ENCODE results near the gene EMX2. TPM values are rescaled to one million over a fixed set of nuclear protein-coding genes. Genes with fewer than 3 reads are reported as not detected.
"Not testable (repeated sequence)": the region's sequence is repeated elsewhere in the genome, so short reads cannot be mapped to it uniquely, and the experiment has no call there.

EMX2 gene
- total and polyA plus RNA-seq, 4 donors = 0.37 TPM; not detected in 3

DNA sequence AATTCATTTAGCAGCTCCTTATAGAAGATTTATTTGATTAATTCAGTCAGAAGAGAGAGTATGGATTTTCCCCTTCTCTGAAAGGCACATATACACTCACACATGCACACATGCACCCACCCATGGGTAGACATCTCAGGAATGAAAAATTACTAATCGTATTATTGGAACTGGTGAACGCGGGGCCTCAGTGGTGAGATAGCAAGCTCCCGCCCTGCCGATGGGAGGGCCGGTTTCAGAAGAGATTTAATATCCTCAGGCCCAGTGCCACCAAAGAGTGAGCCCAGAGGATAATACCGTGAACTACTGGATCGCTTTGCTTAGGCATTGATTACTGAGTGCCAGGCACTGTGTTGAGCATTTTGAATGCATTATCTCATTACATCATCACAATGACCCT is 38.0 kb upstream of the EMX2 start:
- H3K9me3 ChIP-seq (ENCODE audit: control insufficient read depth in 4 of 4, insufficient read depth in 3 of 4, low read length in 3 of 4) = no peaks in the 10 kb centered on the region
- H3K36me3 ChIP-seq (ENCODE audit: control insufficient read depth in 4 of 4, insufficient read depth in 4 of 4, low read length in 4 of 4) = no peaks in the 10 kb centered on the region
- no peak overlapping the region for H3K9ac ChIP-seq (ENCODE audit: insufficient read depth in 1 of 2, low read length in 2 of 2)
- no peak for ATAC-seq (ENCODE audit: insufficient read depth, low FRiP score)
- no peak overlapping the region for H3K4me3 ChIP-seq
- TF ChIP-seq, protein P1, sequence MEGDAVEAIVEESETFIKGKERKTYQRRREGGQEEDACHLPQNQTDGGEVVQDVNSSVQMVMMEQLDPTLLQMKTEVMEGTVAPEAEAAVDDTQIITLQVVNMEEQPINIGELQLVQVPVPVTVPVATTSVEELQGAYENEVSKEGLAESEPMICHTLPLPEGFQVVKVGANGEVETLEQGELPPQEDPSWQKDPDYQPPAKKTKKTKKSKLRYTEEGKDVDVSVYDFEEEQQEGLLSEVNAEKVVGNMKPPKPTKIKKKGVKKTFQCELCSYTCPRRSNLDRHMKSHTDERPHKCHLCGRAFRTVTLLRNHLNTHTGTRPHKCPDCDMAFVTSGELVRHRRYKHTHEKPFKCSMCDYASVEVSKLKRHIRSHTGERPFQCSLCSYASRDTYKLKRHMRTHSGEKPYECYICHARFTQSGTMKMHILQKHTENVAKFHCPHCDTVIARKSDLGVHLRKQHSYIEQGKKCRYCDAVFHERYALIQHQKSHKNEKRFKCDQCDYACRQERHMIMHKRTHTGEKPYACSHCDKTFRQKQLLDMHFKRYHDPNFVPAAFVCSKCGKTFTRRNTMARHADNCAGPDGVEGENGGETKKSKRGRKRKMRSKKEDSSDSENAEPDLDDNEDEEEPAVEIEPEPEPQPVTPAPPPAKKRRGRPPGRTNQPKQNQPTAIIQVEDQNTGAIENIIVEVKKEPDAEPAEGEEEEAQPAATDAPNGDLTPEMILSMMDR (IDR thresholded peaks at IDR 0.05; ENCODE audit: control extremely low read depth, extremely low read depth) = no peak
- no peak overlapping the region for H3K27ac ChIP-seq (ENCODE audit: low read depth in 1 of 2, low read length in 1 of 2)
- no peak for DNase-seq
- peaks cover 0 to 8% (median 0%) of the 10 kb centered on the region in 3 donors for H3K27me3 ChIP-seq (ENCODE audit: control insufficient read depth in 3 of 3, insufficient read depth in 3 of 3, low read length in 2 of 3)
- H3K4me1 ChIP-seq (ENCODE audit: control insufficient read depth in 5 of 5, insufficient read depth in 5 of 5, low read length in 5 of 5) = peaks cover 0 to 12% (median 0%) of the 10 kb centered on the region in 5 donors
- 92 to 98% methylated on average over 8 of the region's 8 CpGs for WGBS, 2 donors

DNA sequence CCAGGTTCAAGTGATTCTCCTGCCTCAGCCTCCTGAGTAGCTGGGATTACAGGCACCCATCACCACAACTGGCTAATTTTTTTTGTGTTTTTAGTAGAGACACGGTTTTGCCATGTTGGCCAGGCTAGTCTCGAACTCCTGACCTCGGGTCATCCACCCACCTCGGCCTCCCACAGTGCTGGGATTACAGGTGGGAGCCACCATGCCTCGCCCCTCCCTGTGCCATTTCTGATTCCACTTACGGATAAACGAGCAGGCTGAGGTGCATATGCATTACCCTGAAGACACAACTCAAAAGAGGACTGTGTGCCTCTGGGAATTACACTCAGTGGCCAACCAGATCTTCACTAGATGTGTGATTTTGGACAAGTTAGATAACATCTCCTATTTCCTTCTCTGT is 35.5 kb upstream of the EMX2 start:
- H3K4me3 ChIP-seq; H3K9ac ChIP-seq (ENCODE audit: insufficient read depth in 1 of 2, low read length in 2 of 2); H3K9me3 ChIP-seq (ENCODE audit: control insufficient read depth in 4 of 4, insufficient read depth in 3 of 4, low read length in 3 of 4); ATAC-seq (ENCODE audit: insufficient read depth, low FRiP score); H3K27ac ChIP-seq (ENCODE audit: low read depth in 1 of 2, low read length in 1 of 2); H3K27me3 ChIP-seq (ENCODE audit: control insufficient read depth in 3 of 3, insufficient read depth in 3 of 3, low read length in 2 of 3); H3K36me3 ChIP-seq (ENCODE audit: control insufficient read depth in 4 of 4, insufficient read depth in 4 of 4, low read length in 4 of 4); DNase-seq: not testable (repeated sequence)
- peaks cover 0 to 12% (median 0%) of the 10 kb centered on the region in 5 donors for H3K4me1 ChIP-seq (ENCODE audit: control insufficient read depth in 5 of 5, insufficient read depth in 5 of 5, low read length in 5 of 5)
- WGBS, 2 donors = 86 to 90% methylated on average over 7 of the region's 7 CpGs

DNA sequence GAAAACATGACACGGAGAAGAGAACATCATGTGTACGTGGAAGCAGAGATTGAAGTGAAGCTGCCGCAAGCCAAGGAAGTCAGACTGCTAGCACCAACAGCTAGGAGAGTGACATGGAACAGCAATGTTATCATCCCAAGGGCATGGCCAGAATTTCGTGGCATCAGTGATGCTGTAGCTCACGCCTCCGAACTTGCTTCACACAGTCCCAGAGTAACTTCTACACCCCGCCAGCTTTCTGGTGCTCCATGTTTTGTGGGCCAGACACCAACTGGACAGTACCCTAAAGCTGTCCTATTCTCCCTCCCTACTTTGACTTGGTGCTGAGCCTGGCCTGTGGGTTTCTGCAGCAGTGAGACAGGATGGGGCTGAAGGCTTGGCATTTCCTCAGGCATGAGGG is 33.0 kb upstream of the EMX2 start:
- TF ChIP-seq, protein P1 (IDR thresholded peaks at IDR 0.05; ENCODE audit: control extremely low read depth, extremely low read depth) = no peak
- Histone ChIP-seq H3K27me3 (ENCODE audit: control insufficient read depth in 3 of 3, insufficient read depth in 3 of 3, low read length in 2 of 3) (peaks cover 0 to 11% (median 0%) of the 10 kb centered on the region in 3 donors), H3K36me3 (ENCODE audit: control insufficient read depth in 4 of 4, insufficient read depth in 4 of 4, low read length in 4 of 4) (no peaks in the 10 kb centered on the region), H3K4me1 (ENCODE audit: control insufficient read depth in 5 of 5, insufficient read depth in 5 of 5, low read length in 5 of 5) (no peaks in the 10 kb centered on the region), H3K9me3 (ENCODE audit: control insufficient read depth in 4 of 4, insufficient read depth in 3 of 4, low read length in 3 of 4) (peaks cover 0 to 2% (median 0%) of the 10 kb centered on the region in 4 donors), H3K9ac (ENCODE audit: insufficient read depth in 1 of 2, low read length in 2 of 2) (no peak overlapping the region), H3K4me3 (no peak overlapping the region), H3K27ac (ENCODE audit: low read depth in 1 of 2, low read length in 1 of 2) (no peak overlapping the region)
- DNase-seq = no peak
- ATAC-seq (ENCODE audit: insufficient read depth, low FRiP score) = no peak
- 89 to 94% methylated on average over 7 of the region's 7 CpGs for WGBS, 2 donors

DNA sequence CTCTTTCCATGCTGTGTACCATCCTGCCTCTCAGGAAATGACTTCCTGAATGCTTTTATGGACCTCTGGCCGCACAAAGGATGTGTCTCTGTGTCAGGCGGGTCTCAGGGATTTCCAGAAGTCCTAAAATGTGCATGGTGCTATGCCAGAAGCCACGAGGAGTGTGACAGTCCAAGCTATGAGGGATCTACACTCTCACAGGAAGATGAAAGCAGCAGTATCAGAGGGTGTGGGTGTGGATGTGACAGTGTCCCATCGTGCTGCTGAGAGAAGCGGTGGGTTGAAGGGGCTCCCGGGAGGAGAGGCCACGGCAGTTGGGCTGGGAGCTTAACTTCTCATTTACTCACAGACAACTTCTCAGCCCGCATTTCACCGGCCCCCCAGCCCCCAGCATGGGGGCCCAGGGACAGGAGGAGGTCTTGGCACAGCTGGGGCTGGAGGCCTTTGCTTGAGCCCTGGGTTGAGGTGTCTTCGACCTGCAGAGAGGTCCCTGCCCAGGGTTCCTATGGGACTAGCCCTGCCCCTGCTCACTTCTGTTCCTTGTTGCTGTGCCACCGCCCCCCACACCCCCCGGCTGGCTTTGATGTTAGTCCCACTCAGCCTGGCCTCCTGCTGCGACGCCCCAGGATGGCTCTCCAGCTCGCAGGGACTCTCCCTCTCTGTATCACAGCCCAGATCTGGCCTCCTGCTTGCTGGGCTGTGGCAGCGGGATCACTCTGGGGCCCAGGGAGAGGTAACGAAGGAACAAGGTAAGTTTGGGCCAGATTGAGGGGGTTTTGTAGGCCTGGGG is 30.8 kb upstream of the EMX2 start:
- TF ChIP-seq, protein P1 (IDR thresholded peaks at IDR 0.05; ENCODE audit: control extremely low read depth, extremely low read depth) = no peak
- Histone ChIP-seq H3K27me3 (ENCODE audit: control insufficient read depth in 3 of 3, insufficient read depth in 3 of 3, low read length in 2 of 3) (peaks cover 0 to 15% (median 4%) of the 10 kb centered on the region in 3 donors), H3K36me3 (ENCODE audit: control insufficient read depth in 4 of 4, insufficient read depth in 4 of 4, low read length in 4 of 4) (no peaks in the 10 kb centered on the region), H3K9ac (ENCODE audit: insufficient read depth in 1 of 2, low read length in 2 of 2) (no peak overlapping the region), H3K27ac (ENCODE audit: low read depth in 1 of 2, low read length in 1 of 2) (no peak overlapping the region), H3K4me3 (no peak overlapping the region), H3K9me3 (ENCODE audit: control insufficient read depth in 4 of 4, insufficient read depth in 3 of 4, low read length in 3 of 4) (peaks cover 0 to 2% (median 0%) of the 10 kb centered on the region in 4 donors), H3K4me1 (ENCODE audit: control insufficient read depth in 5 of 5, insufficient read depth in 5 of 5, low read length in 5 of 5) (no peaks in the 10 kb centered on the region)
- WGBS, 2 donors = 51 to 61% methylated on average over 17 of the region's 17 CpGs
- no peak for DNase-seq
- no peak for ATAC-seq (ENCODE audit: insufficient read depth, low FRiP score)

All from lung (tissue), 12 donors.